Stimulated activated CD8-positive, alpha-beta memory T cell treated with anti-CD3 and anti-CD28 coated beads, Interleukin-4, amount 100 ng/mL, for 48 hours (primary cell): ENCODE measurements around the gene TAF5.
"Not testable (repeated sequence)": the region's sequence is repeated elsewhere in the genome, so short reads cannot be mapped to it uniquely, and the experiment has no call there.

Experiments used
- DNase-seq: peaks from one replicate; pipeline ENCODE4 v3.0.0-alpha.2; 2020

TAF5 gene

GRCh38 chr10:103415581-103415980 is 47.8 kb downstream of the TAF5 start:
- no peak for DNase-seq

- DNase-seq, result peak; percentile 61
Measured at GRCh38 chr10:103416436-103417147, 48.8 kb downstream of the TAF5 start.

GRCh38 chr10:103417148-103417469 is 49.3 kb downstream of the TAF5 start:
- not testable (repeated sequence) for DNase-seq

GRCh38 chr10:103417601-103418000 is 49.8 kb downstream of the TAF5 start:
- no peak for DNase-seq

- no peak for DNase-seq
Measured at GRCh38 chr10:103419101-103419500, 51.3 kb downstream of the TAF5 start.

- DNase-seq, result no peak
Measured at GRCh38 chr10:103423748-103424147, 56.0 kb downstream of the TAF5 start.

- no peak for DNase-seq
Measured at GRCh38 chr10:103427866-103428265, 60.1 kb downstream of the TAF5 start.

GRCh38 chr10:103428989-103429643 is 61.3 kb downstream of the TAF5 start:
- no peak for DNase-seq

GRCh38 chr10:103429647-103430046 is 61.9 kb downstream of the TAF5 start:
- DNase-seq, result no peak

GRCh38 chr10:103431902-103432301 is 64.1 kb downstream of the TAF5 start:
- DNase-seq, result no peak

- DNase-seq, result no peak
Measured at GRCh38 chr10:103433858-103434257, 66.1 kb downstream of the TAF5 start.
